ENCODE results near the gene RSPO3. TPM values are rescaled to one million over a fixed set of nuclear protein-coding genes. Genes with fewer than 3 reads are reported as not detected.

RSPO3 gene
- total and polyA plus RNA-seq, 4 donors, result 1.4 to 3.5 (median 1.6) TPM

- no peak for TF ChIP-seq EGR1 (IDR thresholded peaks at IDR 0.05; ENCODE audit: low read depth in 2 of 2)
Observed at GRCh38 chr6:127200114-127200513, 81.6 kb downstream of the RSPO3 start (continued).

- TF ChIP-seq SP1 (IDR thresholded peaks at IDR 0.05), result no peak
- TF ChIP-seq GABPA (IDR thresholded peaks at IDR 0.05 in 1 of 2, conservative IDR thresholded peaks at IDR 0.05 in 1 of 2), result no peak
- no peaks in the 10 kb centered on the region for H3K27me3 ChIP-seq (ENCODE audit: control insufficient read depth in 4 of 4, insufficient read depth in 4 of 4, low read length in 3 of 4)
- no peaks in the 10 kb centered on the region for H3K4me1 ChIP-seq (ENCODE audit: control insufficient read depth in 4 of 4, insufficient read depth in 4 of 4, low read length in 3 of 4)
- no peak overlapping the region for H3K4me3 ChIP-seq (ENCODE audit: low read depth in 1 of 3, low read length in 3 of 3)
- no peak overlapping the region for H3K9ac ChIP-seq (ENCODE audit: low read depth in 1 of 2, low read length in 2 of 2)
- H3K27ac ChIP-seq (ENCODE audit: low read depth in 1 of 2, low read length in 2 of 2), result no peak overlapping the region
- DNase-seq (ENCODE audit: low spot score), result no peak
- H3K9me3 ChIP-seq (ENCODE audit: control insufficient read depth in 4 of 4, low read length in 3 of 4), result no peaks in the 10 kb centered on the region
- 82% methylated on average over 2 of the region's 2 CpGs for WGBS
- no peaks in the 10 kb centered on the region for H3K36me3 ChIP-seq (ENCODE audit: control insufficient read depth in 4 of 4, insufficient read depth in 3 of 4, low read depth in 1 of 4, low read length in 3 of 4)
Observed at GRCh38 chr6:127201321-127201720, 82.8 kb downstream of the RSPO3 start.

GRCh38 chr6:127202676-127203075, 84.2 kb downstream of the RSPO3 start:
- no peaks in the 10 kb centered on the region for H3K9me3 ChIP-seq (ENCODE audit: control insufficient read depth in 4 of 4, low read length in 3 of 4)
- no peaks in the 10 kb centered on the region for H3K27me3 ChIP-seq (ENCODE audit: control insufficient read depth in 4 of 4, insufficient read depth in 4 of 4, low read length in 3 of 4)
- TF ChIP-seq MAX (IDR thresholded peaks at IDR 0.05), result no peak
- no peak for TF ChIP-seq YY1 (IDR thresholded peaks at IDR 0.05)
- TF ChIP-seq RXRA (IDR thresholded peaks at IDR 0.05), result no peak
- no peak for TF ChIP-seq CTCF (IDR thresholded peaks at IDR 0.05; ENCODE audit: low read depth, low read length, missing input control)
- TF ChIP-seq EGR1 (IDR thresholded peaks at IDR 0.05; ENCODE audit: low read depth in 2 of 2), result no peak
- TF ChIP-seq ZBTB33 (IDR thresholded peaks at IDR 0.05), result no peak
- TF ChIP-seq TAF1 (conservative IDR thresholded peaks at IDR 0.05), result no peak
- TF ChIP-seq HNF4G (IDR thresholded peaks at IDR 0.05), result no peak
- TF ChIP-seq SP1 (IDR thresholded peaks at IDR 0.05), result no peak
- no peak for TF ChIP-seq NR2F2 (IDR thresholded peaks at IDR 0.05)
- no peak for TF ChIP-seq ATF3 (IDR thresholded peaks at IDR 0.05)
- TF ChIP-seq RAD21 (IDR thresholded peaks at IDR 0.05), result no peak
- no peak for TF ChIP-seq REST (IDR thresholded peaks at IDR 0.05)
- no peak for TF ChIP-seq JUND (IDR thresholded peaks at IDR 0.05)
- TF ChIP-seq GABPA (IDR thresholded peaks at IDR 0.05 in 1 of 2, conservative IDR thresholded peaks at IDR 0.05 in 1 of 2), result no peak
- no peak for TF ChIP-seq FOXA1 (IDR thresholded peaks at IDR 0.05)
- TF ChIP-seq FOXA2 (IDR thresholded peaks at IDR 0.05), result no peak
- TF ChIP-seq HNF4A (conservative IDR thresholded peaks at IDR 0.05), result no peak
- H3K4me1 ChIP-seq (ENCODE audit: control insufficient read depth in 4 of 4, insufficient read depth in 4 of 4, low read length in 3 of 4), result no peaks in the 10 kb centered on the region
- H3K36me3 ChIP-seq (ENCODE audit: control insufficient read depth in 4 of 4, insufficient read depth in 3 of 4, low read depth in 1 of 4, low read length in 3 of 4), result no peaks in the 10 kb centered on the region
- DNase-seq (ENCODE audit: low spot score), result no peak
- H3K27ac ChIP-seq (ENCODE audit: low read depth in 1 of 2, low read length in 2 of 2), result no peak overlapping the region
- H3K4me3 ChIP-seq (ENCODE audit: low read depth in 1 of 3, low read length in 3 of 3), result no peak overlapping the region
- H3K9ac ChIP-seq (ENCODE audit: low read depth in 1 of 2, low read length in 2 of 2), result no peak overlapping the region
